Stimulated activated CD8-positive, alpha-beta memory T cell treated with anti-CD3 and anti-CD28 coated beads, Interleukin-7, amount 100 ng/mL, for 24 hours (primary cell): Measurements from ENCODE around the gene PWWP2A.
"Not testable (repeated sequence)": the region's sequence is repeated elsewhere in the genome, so short reads cannot be mapped to it uniquely, and the experiment has no call there.

Experiments
- DNase-seq: peaks from one replicate; pipeline ENCODE4 v3.0.0-alpha.2; 2020; ENCODE audit warnings: low read depth

PWWP2A gene

GRCh38 chr5:160119142-160119904, at the start of gene PWWP2A:
TSS of gene PWWP2A (minus strand) at chr5:160119450. CDS start at chr5:160119388, 62 bp downstream.
- peak; percentile 84 for DNase-seq

- no peak for DNase-seq
These were observed 48.4 kb upstream of the PWWP2A start for GRCh38 chr5:160167624-160168165.

- no peak for DNase-seq
These were observed 47.8 kb upstream of the PWWP2A start for GRCh38 chr5:160166973-160167623.

- no peak for DNase-seq
These were observed 47.1 kb upstream of the PWWP2A start for GRCh38 chr5:160166069-160166972.

GRCh38 chr5:160165137-160166068, 46.2 kb upstream of the PWWP2A start:
- no peak for DNase-seq

GRCh38 chr5:160162910-160163309, 43.7 kb upstream of the PWWP2A start:
- DNase-seq: no peak

GRCh38 chr5:160161626-160162025, 42.4 kb upstream of the PWWP2A start:
- no peak for DNase-seq

- not testable (repeated sequence) for DNase-seq
These were observed 41.6 kb upstream of the PWWP2A start for GRCh38 chr5:160160875-160161274.

GRCh38 chr5:160159991-160160792, 40.9 kb upstream of the PWWP2A start:
- DNase-seq: no peak

- no peak for DNase-seq
These were observed 38.8 kb upstream of the PWWP2A start for GRCh38 chr5:160158087-160158486.

- DNase-seq: no peak
These were observed 35.9 kb upstream of the PWWP2A start for GRCh38 chr5:160155017-160155750.

GRCh38 chr5:160152901-160153300, 33.7 kb upstream of the PWWP2A start:
- DNase-seq: no peak

GRCh38 chr5:160152287-160152686, 33.0 kb upstream of the PWWP2A start:
- no peak for DNase-seq

- no peak for DNase-seq
These were observed 31.8 kb upstream of the PWWP2A start for GRCh38 chr5:160151017-160151416.

GRCh38 chr5:160150381-160150780, 31.1 kb upstream of the PWWP2A start:
- no peak for DNase-seq

- not testable (repeated sequence) for DNase-seq
These were observed 25.2 kb upstream of the PWWP2A start for GRCh38 chr5:160144436-160144835.

- no peak for DNase-seq
These were observed 15.1 kb upstream of the PWWP2A start for GRCh38 chr5:160134332-160134731.

- DNase-seq: no peak
These were observed 14.7 kb upstream of the PWWP2A start for GRCh38 chr5:160133918-160134304.

GRCh38 chr5:160133071-160133917, 14.0 kb upstream of the PWWP2A start:
- DNase-seq: no peak
